ENCODE measurements around the gene TTC3. TPM values are rescaled to one million over a fixed set of nuclear protein-coding genes. Genes with fewer than 3 reads are reported as not detected.

Gene TTC3
- total RNA-seq, 1 experiment from 2014 or later = 71.5 TPM

DNA sequence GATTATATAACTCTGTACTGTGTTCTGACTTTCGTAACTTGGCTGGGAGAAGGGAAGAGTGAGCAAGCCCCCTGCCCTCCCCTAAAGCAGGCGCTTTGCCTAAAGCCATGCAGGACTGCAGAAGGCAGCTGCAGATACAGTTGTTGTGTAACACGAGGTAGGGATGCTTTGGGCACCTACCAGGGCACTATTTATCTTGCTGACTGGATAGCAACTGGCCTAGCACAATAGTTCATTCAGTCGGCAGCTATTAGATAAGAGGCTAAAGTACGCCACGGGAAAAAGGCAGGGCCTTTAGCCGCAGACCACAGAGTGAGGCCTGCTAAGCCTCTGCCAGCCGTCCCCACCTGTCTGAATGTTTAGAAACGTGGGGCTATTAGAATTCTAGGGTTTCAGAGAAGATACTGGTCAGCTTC, 80.9 kb downstream of the TTC3 start:
- no peak overlapping the region for H3K4me2 ChIP-seq (ENCODE audit: low read length)
- no peak for DNase-seq (ENCODE audit: low read depth, low spot score)
- H3K79me2 ChIP-seq (ENCODE audit: insufficient read depth, low read length) = no peaks in the 10 kb centered on the region
- H2AFZ ChIP-seq (ENCODE audit: low read depth, low read length, poor library complexity, severe bottlenecking) = no peak overlapping the region
- no peak overlapping the region for H3K9ac ChIP-seq (ENCODE audit: low read length)
- no peak overlapping the region for H3K27ac ChIP-seq (ENCODE audit: low read depth, low read length)
- ChIA-PET POLR2A (no interaction called here), RAD21 (ENCODE audit: low non-redundant PET in 1 of 2, low total read pairs in 2 of 2, uncharacterized antibody in 2 of 2, unreplicated experiment in 2 of 2) (no interaction called here), CTCF (no interaction called here)
- ATAC-seq = no peak
- H3K9me3 ChIP-seq (ENCODE audit: control insufficient read depth in 1 of 2, insufficient read depth in 1 of 2, low read depth in 1 of 2, low read length in 2 of 2) = no peaks in the 10 kb centered on the region
- no peaks in the 10 kb centered on the region for H3K27me3 ChIP-seq (ENCODE audit: insufficient read depth, low read length)
- BruUV-seq (replicated peaks) = no TSS peak
- intact Hi-C loops (cut with micrococcal nuclease) = no loop called here
- no peaks in the 10 kb centered on the region for H3K4me1 ChIP-seq (ENCODE audit: control insufficient read depth in 1 of 2, insufficient read depth in 2 of 2, low read length in 2 of 2)
- H3K9me2 ChIP-seq (ENCODE audit: insufficient read depth) = no peaks in the 10 kb centered on the region
- peaks cover 29 to 59% of the 10 kb centered on the region in 2 experiments for H3K36me3 ChIP-seq (ENCODE audit: control insufficient read depth in 1 of 2, insufficient read depth in 2 of 2, low read length in 2 of 2)
- H3K4me3 ChIP-seq (replicated peaks in 1 of 2; ENCODE audit: low read depth in 1 of 2, low read length in 2 of 2) = no peak overlapping the region
- H4K20me1 ChIP-seq (ENCODE audit: insufficient read depth) = no peaks in the 10 kb centered on the region
- TF ChIP-seq SRF (IDR thresholded peaks at IDR 0.05; ENCODE audit: low read depth) (no peak), EZH2phosphoT487 (IDR thresholded peaks at IDR 0.05; ENCODE audit: borderline replicate concordance) (no peak), CEBPB (IDR thresholded peaks at IDR 0.05; ENCODE audit: low read depth) (no peak), ZNF274 (IDR thresholded peaks at IDR 0.05; ENCODE audit: low read depth, low read length) (no peak), FOSL1 (IDR thresholded peaks at IDR 0.05; ENCODE audit: low read depth) (no peak)

DNA sequence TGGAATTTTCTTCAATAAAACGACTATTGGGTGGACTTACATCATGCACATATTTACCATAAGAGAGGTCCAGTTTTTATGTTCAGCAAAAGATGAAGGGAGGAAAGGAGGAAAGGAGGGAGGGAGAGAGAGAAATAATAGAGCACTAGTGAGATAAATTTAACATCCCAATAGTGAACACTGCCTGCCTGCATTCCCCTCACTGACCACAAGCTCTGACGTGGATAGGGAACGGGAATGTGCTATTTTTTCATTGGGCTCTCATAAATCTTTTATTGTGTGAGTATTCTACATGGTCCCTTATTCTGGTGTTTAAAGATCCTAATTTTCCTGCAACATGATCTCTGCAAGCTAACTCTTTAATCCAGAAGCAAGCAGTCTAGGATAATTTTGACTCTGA, 82.1 kb downstream of the TTC3 start:
- Histone ChIP-seq H4K20me1 (ENCODE audit: insufficient read depth) (no peaks in the 10 kb centered on the region), H3K9me3 (ENCODE audit: control insufficient read depth in 1 of 2, insufficient read depth in 1 of 2, low read depth in 1 of 2, low read length in 2 of 2) (no peaks in the 10 kb centered on the region), H3K9me2 (ENCODE audit: insufficient read depth) (no peaks in the 10 kb centered on the region), H3K27me3 (ENCODE audit: insufficient read depth, low read length) (no peaks in the 10 kb centered on the region), H3K4me1 (ENCODE audit: control insufficient read depth in 1 of 2, insufficient read depth in 2 of 2, low read length in 2 of 2) (no peaks in the 10 kb centered on the region), H3K4me3 (replicated peaks in 1 of 2; ENCODE audit: low read depth in 1 of 2, low read length in 2 of 2) (no peak overlapping the region), H3K4me2 (ENCODE audit: low read length) (no peak overlapping the region), H3K9ac (ENCODE audit: low read length) (no peak overlapping the region), H3K79me2 (ENCODE audit: insufficient read depth, low read length) (no peaks in the 10 kb centered on the region), H3K27ac (ENCODE audit: low read depth, low read length) (no peak overlapping the region), H3K36me3 (ENCODE audit: control insufficient read depth in 1 of 2, insufficient read depth in 2 of 2, low read length in 2 of 2) (peaks cover 21 to 55% of the 10 kb centered on the region in 2 experiments; a peak in 3 of 4 replicates), H2AFZ (ENCODE audit: low read depth, low read length, poor library complexity, severe bottlenecking) (no peak overlapping the region)
- ATAC-seq = no peak
- DNase-seq (ENCODE audit: low read depth, low spot score) = no peak
- ChIA-PET CTCF (no interaction called here), POLR2A (no interaction called here), RAD21 (ENCODE audit: low non-redundant PET in 1 of 2, low total read pairs in 2 of 2, uncharacterized antibody in 2 of 2, unreplicated experiment in 2 of 2) (no interaction called here)
- no TSS peak for BruUV-seq (replicated peaks)
- intact Hi-C loops (cut with micrococcal nuclease) = no loop called here
- TF ChIP-seq CEBPB (IDR thresholded peaks at IDR 0.05; ENCODE audit: low read depth) (no peak), EZH2 (IDR thresholded peaks at IDR 0.05) (no peak), POLR2A (IDR thresholded peaks at IDR 0.05; ENCODE audit: borderline replicate concordance, extremely low read depth, insufficient read depth, insufficient read length) (no peak), SRF (IDR thresholded peaks at IDR 0.05; ENCODE audit: low read depth) (no peak), CBX3 (IDR thresholded peaks at IDR 0.05; ENCODE audit: low read depth) (no peak), TCF7L2 (IDR thresholded peaks at IDR 0.05; ENCODE audit: borderline replicate concordance, extremely low read depth, insufficient read depth, insufficient read length) (no peak), EGR1 (IDR thresholded peaks at IDR 0.05; ENCODE audit: low read depth) (no peak)
- TF ChIP-seq, protein P1, sequence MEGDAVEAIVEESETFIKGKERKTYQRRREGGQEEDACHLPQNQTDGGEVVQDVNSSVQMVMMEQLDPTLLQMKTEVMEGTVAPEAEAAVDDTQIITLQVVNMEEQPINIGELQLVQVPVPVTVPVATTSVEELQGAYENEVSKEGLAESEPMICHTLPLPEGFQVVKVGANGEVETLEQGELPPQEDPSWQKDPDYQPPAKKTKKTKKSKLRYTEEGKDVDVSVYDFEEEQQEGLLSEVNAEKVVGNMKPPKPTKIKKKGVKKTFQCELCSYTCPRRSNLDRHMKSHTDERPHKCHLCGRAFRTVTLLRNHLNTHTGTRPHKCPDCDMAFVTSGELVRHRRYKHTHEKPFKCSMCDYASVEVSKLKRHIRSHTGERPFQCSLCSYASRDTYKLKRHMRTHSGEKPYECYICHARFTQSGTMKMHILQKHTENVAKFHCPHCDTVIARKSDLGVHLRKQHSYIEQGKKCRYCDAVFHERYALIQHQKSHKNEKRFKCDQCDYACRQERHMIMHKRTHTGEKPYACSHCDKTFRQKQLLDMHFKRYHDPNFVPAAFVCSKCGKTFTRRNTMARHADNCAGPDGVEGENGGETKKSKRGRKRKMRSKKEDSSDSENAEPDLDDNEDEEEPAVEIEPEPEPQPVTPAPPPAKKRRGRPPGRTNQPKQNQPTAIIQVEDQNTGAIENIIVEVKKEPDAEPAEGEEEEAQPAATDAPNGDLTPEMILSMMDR (IDR thresholded peaks at IDR 0.05 in 2 of 3, conservative IDR thresholded peaks at IDR 0.05 in 1 of 3; ENCODE audit: borderline replicate concordance in 1 of 3, insufficient read depth in 1 of 3, low read depth in 2 of 3, low read length in 2 of 3) = no peak

All from HCT116 (cell line).